Measurements from ENCODE around the gene ARHGEF33.

- TF ChIP-seq CTCF (IDR thresholded peaks at IDR 0.05 in 8 of 11, conservative IDR thresholded peaks at IDR 0.05 in 3 of 11) (no peak), POLR2A (IDR thresholded peaks at IDR 0.05) (no peak)
Observed at GRCh38 chr2:38871432-38871831, 18.2 kb upstream of the ARHGEF33 start.

All from spleen (tissue), 7 donors.